Measurements from ENCODE around the gene FBXW9. TPM values are rescaled to one million over a fixed set of nuclear protein-coding genes. Genes with fewer than 3 reads are reported as not detected.

The FBXW9 gene
- total and polyA plus RNA-seq, 11 donors, result 1.0 to 5.0 (median 2.4) TPM

GRCh38 chr19:12736995-12737834 is 40.8 kb upstream of the FBXW9 start, which contains the start of gene GET3:
GET3 (plus strand) TSS chr19:12737497; CDS start chr19:12737506, 9 bp downstream.
- no peaks in the 10 kb centered on the region for H3K27me3 ChIP-seq
- peak within 1 kb of the TSS; percentile 64 to 99 (median 94) for H3K27ac ChIP-seq
- ATAC-seq (peak; percentile 87 to 94 (median 92)), DNase-seq (peak; percentile 85 to 97 (median 94))
- intact Hi-C loops (cut with DNase I), result loop anchor here in 2 of 10 donors (1.0 to 2.0 kb wide), 2 partner anchors 14 to 38 kb away; partner anchors contain the start of genes HOOK2 (in 1 of the 2) and TNPO2 (in 1 of the 2)
- peaks cover 0 to 37% (median 33%) of the 10 kb centered on the region in 9 donors for H3K36me3 ChIP-seq
- TF ChIP-seq POLR2A (IDR thresholded peaks at IDR 0.05), result peak in 1 of 2 donors; percentile 38
- TF ChIP-seq, protein P1, sequence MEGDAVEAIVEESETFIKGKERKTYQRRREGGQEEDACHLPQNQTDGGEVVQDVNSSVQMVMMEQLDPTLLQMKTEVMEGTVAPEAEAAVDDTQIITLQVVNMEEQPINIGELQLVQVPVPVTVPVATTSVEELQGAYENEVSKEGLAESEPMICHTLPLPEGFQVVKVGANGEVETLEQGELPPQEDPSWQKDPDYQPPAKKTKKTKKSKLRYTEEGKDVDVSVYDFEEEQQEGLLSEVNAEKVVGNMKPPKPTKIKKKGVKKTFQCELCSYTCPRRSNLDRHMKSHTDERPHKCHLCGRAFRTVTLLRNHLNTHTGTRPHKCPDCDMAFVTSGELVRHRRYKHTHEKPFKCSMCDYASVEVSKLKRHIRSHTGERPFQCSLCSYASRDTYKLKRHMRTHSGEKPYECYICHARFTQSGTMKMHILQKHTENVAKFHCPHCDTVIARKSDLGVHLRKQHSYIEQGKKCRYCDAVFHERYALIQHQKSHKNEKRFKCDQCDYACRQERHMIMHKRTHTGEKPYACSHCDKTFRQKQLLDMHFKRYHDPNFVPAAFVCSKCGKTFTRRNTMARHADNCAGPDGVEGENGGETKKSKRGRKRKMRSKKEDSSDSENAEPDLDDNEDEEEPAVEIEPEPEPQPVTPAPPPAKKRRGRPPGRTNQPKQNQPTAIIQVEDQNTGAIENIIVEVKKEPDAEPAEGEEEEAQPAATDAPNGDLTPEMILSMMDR (IDR thresholded peaks at IDR 0.05), result no peak
- no peaks in the 10 kb centered on the region for H3K9me3 ChIP-seq
- H3K4me3 ChIP-seq, result peak within 1 kb of the TSS; percentile 64 to 96 (median 81)
- WGBS, 4 donors, result 0 to 1% (median 0%) methylated on average over 26 to 29 of the region's 29 CpGs
- peaks cover 6 to 44% (median 34%) of the 10 kb centered on the region in 12 donors for H3K4me1 ChIP-seq

- TF ChIP-seq, protein P1 (IDR thresholded peaks at IDR 0.05), result peak in 4 of 12 donors; percentile 12 to 29 (median 21)
- TF ChIP-seq POLR2A (IDR thresholded peaks at IDR 0.05), result no peak
- Histone ChIP-seq H3K9me3 (no peaks in the 10 kb centered on the region), H3K27ac (peak overlapping the region; percentile 72 to 99 (median 96)), H3K4me3 (peak overlapping the region; percentile 66 to 99 (median 94)), H3K27me3 (no peaks in the 10 kb centered on the region), H3K4me1 (peaks cover 6 to 64% (median 34%) of the 10 kb centered on the region in 12 donors), H3K36me3 (peaks cover 0 to 39% (median 32%) of the 10 kb centered on the region in 9 donors)
- 2 to 4% (median 2%) methylated on average over 15 of the region's 15 CpGs for WGBS, 4 donors
- DNase-seq (no peak), ATAC-seq (no peak)
- intact Hi-C loops (cut with DNase I), result loop anchor here in 1 of 10 donors (2.0 kb wide), 1 partner anchor 41 kb away; the partner anchor contains the start of gene HOOK2
These were observed 37.2 kb upstream of the FBXW9 start for GRCh38 chr19:12733369-12734214.

DNA sequence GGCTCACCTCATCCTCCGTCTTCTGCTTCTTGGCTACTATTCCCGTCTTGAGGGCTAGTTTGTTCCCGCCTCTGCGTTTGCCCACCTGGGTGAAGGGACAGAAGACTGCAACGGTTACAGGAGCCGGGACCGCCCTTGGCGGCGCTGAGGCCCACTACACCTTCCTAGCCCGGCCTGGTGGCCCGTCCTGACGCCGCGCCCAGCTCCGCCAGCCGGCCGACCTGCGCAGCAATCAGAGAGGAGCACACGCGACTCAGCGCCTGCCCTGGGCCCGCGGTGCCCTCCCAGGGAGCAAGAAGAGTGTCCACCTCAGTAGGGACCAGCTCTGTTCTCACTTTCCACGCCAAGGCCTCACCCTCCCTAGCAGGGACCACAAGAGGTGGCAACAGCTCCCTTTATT is 34.9 kb upstream of the FBXW9 start:
- 91 to 93% (median 92%) methylated on average over 10 to 24 of the region's 24 CpGs for WGBS, 4 donors
- H3K27me3 ChIP-seq, result no peaks in the 10 kb centered on the region
- H3K9me3 ChIP-seq, result no peaks in the 10 kb centered on the region
- ATAC-seq, result no peak
- H3K27ac ChIP-seq, result no peak overlapping the region
- no peak for DNase-seq
- intact Hi-C loops (cut with DNase I), result no loop called here
- peaks cover 0 to 46% (median 32%) of the 10 kb centered on the region in 9 donors for H3K36me3 ChIP-seq
- no peak for TF ChIP-seq POLR2A (IDR thresholded peaks at IDR 0.05)
- TF ChIP-seq, protein P1 (IDR thresholded peaks at IDR 0.05), result no peak
- H3K4me3 ChIP-seq, result no peak overlapping the region
- peaks cover 0 to 49% (median 22%) of the 10 kb centered on the region in 12 donors for H3K4me1 ChIP-seq
